NCI-H187 treated with DMSO at 0.1 percent for 48 hours (cell line): ENCODE measurements around the gene C4orf50.
"Not testable (repeated sequence)": the region's sequence is repeated elsewhere in the genome, so short reads cannot be mapped to it uniquely, and the experiment has no call there.

ENCODE experiments used
- DNase-seq: peaks from one replicate; lab custom pipeline; 2025; lab: John Stamatoyannopoulos, UW

C4orf50 gene

DNA sequence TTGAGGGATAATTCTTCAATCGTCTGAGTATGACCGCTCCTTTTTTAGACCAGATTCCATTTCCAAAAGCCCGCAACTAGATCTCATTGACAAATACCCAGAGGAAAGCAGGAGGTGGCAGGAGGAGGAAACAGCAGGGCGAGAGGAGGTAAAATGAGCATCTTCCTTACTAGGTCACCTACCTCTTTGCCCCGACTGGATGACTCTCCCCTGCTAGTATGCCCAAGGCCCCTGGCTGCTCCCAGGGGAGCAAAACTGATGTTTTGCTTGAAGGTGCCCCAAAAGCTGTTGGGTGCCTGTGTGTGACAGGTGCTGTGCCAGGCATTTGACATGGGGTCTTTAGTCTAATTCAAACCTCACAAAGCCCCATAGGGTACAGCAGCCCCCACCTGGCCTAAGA, 48.9 kb downstream of the C4orf50 start:
- no peak for DNase-seq

DNA sequence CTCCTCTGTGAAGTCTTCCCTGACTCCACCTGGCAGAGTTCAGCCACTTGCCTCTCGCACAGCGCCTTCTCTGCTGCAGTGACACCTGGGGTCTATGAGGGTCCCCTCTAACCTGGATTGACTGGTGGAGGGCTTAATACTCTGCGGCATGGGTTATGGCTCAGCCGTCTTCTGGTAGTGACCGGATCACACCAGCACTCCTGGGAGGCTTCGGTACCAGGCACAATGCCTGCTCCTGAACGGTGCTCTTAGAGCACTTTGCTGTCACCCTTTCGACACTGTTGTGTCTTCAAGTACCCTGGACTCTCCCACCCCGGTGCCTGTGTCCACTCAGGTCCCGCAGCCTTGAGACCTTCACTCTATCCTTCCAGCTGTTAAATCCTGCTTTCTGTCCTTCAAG, 50.0 kb downstream of the C4orf50 start:
- DNase-seq = no peak

DNA sequence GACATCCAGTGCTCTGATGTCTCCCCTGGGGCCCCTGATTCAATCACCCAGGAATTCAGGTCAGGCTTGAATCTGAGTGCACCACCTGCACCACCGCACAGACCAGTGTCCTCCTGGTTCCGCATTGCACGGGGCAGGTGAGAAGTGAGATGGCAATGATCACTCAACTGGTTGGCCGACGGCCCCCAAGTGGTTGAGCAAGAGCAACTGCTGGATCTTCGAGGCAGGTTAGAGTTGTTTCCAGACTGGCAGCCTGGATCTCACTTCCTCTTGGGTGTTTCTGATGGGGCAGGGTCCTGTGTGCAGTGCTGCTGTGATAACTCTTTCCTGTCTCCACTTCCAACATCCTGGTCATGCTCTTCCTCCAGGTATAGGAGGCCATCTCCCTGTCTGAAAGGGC, 50.4 kb downstream of the C4orf50 start:
- no peak for DNase-seq

DNA sequence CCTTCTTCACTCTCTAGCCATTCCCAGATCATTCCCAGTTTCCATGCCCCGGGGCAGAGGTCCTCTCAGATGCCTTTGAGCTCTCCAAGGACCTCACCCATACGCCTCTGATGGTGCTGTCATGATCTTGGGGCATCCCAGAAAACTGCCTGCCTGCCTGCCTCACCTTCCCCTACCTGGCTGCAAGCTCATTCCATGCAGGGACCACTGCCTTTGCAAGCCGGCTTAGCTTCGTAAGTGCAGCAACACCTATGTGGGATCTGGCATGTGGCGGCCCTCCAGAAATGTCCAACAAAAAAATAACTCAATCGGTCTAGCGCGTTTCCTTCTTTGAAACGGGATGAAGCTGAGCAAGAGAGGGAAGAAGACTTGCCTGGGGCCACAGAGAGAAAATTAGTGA, 53.0 kb downstream of the C4orf50 start:
- DNase-seq = no peak

DNA sequence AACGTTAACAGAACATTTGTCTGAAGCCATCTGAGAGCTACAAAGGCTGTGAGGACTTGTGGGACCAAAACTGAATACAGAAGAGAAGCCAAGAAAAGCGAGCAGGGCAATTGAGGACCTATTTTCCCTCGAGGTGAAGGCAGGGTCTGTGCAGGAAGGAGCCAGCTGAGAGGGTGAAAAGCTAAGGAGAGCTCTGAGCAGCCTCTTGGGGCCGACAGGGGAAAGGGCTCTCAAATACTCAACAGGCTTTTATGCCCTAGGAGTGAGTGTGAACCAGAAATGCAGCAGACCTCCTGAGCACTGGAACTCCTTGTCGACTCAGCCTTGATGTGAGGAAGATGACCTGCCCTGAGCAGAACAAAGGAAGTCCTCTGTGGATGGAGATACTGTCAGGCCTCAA, 54.2 kb downstream of the C4orf50 start:
- peak; percentile 35 for DNase-seq

DNA sequence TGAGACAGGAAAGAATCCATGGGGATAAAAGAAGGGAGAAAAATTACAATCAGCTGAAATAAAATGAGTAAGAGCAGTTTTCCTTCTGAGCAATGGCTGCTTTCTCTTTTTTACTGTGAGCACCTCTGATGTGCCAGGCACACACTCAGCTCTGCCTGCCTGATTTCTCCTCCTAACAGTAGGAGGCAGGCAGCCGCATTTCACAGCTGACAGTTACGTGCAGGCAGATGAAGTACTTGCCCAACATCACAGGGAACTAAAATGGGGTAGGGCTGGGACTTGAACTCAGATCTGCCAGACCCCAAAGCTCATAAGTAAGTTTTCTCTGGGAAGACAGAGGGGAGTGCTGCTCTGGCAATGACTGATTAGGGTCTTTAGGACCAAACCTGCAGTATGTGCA, 54.6 kb downstream of the C4orf50 start:
- no peak for DNase-seq

DNA sequence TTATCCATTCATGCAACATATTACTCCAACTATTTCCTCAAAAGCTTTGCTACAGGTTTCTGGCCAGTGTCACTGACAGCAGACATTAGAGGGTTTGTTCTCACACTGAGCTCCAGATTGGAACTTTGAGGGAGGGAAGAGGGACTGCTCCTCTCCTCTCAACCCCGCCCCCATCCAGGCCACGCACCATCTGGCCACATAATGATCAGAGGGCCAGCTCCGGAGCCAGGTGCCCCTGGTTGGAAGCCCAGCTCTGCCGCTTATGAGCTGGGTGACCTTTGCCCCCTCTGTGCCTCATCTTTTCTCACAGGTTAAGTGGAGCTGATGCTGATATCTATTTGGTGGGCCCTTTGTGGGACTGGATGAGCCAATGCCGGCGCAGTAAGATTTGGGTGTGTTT, 55.8 kb downstream of the C4orf50 start:
- DNase-seq = no peak

DNA sequence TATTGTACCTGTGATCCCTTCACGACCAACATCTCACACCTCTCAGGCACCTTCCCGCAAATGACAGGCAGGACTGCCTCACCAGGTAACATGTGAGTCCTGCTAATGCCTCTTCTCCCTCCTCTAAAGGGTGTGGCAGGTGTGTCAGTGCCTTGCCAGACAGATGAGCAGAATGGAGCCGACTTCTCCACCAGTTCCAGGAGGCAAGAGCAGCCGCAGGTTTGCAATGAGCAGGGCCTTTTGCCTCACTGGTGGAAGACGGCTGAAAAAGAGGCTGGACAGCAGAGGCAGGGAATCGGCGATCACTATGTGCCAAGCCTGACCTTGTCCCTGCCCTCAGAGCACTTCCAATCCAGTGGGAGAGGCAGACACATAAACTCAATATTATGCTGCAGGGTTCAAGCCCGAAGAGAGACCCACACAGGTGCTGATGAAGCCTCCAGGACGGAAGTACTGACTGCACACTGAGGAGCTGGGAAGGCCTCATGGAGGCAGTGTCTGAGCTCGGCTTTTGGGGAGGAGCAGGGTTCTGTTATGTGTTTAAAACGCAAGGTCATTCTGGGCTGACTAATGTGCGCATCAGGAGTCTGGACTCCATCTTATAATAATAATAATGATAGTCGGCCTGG, 57.9 kb downstream of the C4orf50 start:
- no peak for DNase-seq

DNA sequence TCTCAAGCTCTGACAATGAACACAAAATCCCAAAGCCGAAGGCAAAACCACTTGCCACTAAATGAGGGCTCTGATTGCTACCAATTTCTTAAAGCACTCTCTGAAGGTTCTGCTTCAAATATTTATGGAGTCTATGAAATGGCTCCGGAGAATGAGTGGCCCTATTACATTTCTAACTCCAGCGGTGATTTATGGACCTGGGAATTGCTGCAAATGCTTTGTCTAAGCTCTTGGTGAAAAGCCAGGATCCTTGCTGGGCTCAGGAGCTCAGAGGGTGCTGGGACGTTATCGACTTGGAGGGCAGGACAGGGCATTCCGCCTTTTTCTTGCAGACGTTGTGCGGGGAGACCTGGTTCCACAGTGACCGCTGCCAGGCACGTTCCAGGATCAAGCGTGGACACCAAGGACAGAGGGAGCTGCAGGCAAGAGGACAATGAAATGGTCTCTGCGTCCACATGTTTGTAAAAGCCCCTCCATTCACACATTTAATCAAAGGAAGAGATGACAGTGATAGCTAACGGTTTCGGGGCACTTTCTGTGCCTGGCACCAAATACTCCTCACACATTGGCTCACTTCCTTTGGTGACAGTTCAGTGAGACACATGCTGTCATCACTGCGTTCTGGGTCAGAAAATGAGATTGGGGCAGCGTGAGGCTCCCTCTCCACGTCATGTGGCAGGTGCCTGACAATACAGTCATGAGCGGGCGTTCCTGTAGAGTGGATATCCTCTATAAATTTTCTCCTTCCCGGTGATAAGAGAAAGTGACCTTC, 58.8 kb downstream of the C4orf50 start:
- peak; percentile 89 for DNase-seq

DNA sequence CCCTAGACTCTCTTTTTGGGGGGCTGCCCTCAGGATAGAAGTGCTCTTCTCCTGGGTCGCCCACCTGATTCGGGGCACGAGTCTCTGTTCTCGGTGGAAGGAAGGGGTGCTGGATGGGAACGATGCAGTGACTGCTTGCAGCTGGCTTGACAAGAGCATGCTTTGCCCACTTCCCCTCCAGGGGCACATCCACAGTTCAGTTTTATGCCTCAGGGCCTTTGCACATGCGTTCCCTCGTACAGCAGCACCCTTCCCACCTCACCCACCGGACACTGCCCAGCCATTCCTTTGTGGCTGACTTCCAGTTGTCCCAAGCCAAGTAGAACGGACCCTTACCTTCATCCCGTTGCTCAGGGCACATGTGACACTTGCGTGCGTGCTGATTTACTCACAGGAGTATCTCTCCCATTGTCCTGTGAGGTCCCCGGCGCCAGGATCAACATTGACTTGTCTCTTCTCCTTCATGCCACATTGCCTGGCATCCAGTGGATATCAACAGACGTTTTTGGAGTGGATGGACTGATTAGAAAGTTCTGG, 60.0 kb downstream of the C4orf50 start:
- no peak for DNase-seq

DNA sequence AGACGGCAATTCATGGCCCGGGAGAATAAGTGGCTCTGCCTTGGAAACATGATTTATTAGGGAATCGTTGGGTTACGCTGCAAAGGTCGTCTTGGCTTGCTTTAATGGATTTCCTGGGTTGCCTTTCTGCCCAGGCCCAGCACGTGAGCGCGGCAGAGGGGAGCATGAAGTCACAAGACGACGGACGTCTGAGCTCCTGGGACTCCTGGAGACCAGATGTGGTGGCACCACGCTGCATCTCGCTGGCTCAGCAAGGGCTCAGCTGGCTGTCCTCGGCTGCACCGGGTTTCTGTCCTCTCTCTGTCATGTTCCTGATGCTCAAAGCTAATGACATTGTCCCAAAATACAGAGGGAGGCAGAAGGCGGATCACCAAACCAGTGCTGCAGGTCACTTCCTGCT, 61.2 kb downstream of the C4orf50 start:
- DNase-seq = no peak

DNA sequence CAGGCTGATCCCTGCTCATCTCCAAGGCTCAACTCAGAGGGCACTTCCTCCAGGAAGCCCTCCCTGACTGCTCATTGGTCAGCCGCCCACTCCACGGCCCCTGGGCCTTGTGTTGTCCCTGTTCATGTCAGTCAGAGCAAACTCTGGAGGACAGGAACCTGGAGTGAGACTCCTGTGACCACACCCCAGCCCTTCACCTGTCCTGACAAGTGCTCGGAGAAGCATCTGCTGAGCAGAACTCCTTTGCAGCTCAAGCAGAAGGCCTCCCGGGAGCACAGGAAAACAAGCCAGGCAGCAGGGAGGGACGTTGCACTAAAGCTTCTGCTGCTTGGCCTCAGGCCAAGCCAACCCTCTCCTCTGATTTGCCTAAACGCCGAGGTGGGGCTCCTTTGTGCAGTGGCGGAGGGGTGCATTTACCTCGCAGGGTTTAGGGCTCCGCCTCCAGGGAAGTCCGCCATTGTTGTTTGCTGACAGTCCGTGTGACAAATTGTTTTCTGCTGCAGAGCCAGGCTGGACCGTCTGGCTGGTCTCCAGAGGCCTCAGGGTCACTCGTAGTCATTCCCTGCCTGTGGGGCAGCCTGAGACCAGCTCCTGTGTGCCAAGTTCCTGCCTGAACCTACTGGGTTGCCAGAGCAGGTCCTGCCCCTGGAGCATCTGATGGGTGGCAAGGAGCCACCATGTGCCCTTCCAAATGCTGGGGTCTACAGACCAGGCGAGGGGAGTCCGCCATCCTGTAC, 61.8 kb downstream of the C4orf50 start:
- DNase-seq = peak; percentile 99

DNA sequence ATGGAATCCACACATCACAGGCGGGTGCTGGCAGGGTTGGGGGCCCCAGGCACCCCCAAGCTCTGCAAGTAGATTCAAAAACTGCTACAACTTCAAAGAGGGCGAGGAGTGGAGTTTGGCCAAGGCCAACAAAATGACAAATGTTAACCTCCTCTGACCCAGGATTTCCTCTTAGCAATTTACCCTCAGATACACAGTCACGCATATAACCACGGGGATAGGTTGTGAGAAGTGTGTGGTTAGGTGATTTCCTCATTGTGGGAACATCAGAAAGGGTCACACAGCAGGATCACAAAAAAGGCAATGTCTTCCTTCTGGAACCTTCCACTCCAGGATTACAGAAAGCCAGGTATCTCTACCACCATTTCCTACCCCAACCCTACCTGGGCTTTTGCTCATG, 62.4 kb downstream of the C4orf50 start:
- no peak for DNase-seq

DNA sequence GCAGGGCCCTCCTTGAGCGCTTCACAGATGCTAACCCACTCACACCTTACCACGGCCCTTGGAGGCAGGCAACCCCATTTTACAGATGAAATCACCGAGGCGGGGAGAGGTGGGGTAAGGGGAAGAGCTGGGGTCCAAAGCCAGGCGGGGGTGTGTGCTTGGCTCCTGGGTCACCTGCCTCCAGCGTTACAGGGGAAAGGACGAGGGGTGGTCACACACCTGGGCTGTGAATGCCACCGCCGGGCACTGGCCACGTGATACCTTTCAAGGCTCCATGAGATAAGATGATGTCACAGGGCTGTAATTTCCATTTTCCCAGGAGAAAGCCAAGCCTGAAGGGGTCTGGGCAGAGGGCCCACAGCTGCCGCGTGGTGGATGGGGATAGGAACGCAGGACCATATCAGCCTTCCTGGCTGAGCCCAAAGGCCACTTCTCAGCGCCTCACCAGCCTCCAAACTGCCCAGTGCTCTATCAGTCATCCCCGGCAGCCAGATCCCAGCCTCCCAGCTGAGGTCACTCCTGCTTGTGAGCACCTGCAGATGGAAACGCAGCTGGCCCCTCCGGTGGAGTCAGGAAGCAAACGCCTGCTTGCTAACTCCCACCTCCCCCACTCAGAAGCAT, 62.9 kb downstream of the C4orf50 start:
- DNase-seq = no peak

DNA sequence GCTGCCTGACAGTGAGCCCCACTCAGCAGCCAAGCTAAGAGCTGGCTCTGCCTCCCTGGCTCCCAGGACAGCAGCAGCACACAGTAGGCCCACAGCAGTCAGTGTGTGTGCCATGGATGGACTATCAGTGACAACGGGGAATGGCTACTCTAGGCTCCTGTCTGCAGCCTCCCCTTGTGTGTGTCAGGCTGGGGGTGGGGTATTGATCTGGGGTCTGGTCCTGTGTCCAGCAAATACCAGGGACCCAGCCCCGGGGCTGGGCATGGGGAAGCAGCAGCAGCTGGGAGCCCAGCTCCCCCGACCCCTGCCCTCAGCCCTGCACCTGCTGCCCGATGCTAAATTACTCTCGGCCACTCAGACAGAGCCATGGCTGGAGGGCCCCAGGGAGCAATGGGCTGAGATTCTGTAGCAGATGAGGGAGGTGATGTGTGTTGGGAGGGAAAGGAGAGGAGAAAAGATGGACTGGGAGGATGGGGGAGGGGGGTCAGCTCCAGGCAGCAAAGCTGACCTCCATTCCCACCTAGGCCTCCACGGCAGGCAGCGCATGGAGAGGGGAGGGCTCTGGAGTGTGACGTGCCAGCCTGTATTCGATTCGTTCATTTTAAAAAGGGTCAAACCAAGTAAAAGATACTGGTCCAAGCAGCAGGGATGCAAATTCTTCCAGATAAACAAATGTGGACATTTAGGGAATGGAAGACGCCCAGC, 64.0 kb downstream of the C4orf50 start:
- no peak for DNase-seq

DNA sequence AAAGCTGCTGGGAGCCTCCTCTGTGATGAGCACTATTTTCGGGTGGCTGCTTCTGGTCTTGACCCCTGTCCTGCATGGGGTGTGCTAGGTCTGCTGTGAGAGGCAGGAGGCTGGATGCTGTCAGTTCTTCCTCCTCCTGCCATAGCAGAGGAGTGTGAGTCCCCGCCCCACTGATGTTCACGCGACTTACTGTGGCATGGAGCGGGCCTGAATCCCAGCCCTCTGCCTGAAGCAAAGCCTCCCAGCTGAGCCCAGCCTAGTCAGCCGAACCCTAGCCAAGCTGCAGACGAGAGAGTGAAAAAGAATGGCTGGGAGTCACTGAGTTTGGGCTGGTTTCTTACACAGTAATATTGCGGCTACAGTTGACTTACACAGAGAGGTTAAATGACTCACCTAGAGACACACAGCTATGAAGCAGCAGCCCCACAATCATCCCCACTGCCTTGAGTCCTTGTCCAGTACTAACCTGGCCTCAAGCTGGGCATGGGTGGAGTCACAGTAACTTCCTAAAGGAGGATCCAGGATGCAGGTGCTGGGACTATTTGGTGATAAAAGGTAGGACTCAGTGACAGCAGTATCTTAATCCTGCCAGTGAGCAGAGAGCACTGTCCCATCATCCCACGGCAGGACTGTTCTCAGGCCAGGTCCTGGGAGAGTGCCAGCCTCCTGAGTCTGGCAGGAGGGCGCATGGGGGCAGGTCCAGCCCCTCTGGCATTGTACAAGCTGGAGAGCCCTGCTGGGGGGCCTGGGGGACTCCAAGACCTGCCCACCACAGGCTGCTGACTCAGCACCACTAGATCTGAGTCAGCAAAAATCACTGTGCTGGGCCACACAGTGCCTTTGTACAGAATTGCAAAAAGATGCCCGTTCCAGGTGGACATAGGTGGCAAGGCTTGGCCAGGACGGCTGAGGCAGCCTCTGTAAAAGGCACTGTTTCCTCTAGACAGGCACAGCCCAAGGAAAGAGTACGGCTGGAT, 65.0 kb downstream of the C4orf50 start:
- no peak for DNase-seq

DNA sequence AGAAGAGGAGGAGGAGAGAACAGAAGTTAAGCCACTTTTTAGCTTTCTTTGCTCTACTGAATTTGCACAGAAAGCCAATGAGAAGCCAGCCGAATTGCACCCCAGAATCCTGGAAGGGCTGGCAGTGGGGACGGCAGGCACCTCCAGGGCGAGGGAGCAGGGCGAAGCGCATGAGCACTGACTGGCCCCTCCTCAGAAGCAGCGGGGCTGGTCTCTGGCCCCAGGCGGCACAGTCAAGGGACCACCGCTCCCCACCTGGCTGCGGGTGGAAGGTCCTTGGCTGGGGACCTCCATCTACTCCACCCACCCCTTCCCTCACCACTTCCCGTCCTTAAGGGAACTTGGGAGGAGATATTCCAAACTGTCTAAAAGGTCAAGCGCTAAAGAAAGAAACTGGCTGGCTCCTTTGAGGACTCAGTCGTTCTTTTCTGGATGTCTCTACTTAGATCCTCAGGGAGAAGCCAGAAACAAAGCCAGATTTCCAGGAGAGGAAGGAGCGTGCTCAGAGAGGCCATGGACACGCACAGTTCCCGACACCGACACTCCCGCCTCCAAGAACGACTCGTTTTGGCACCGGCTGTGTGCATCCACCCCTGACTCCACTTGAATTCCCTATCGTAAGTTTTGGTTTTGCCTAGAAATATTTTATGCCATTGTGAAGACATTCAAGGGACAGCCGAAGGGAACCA, 65.8 kb downstream of the C4orf50 start:
- no peak for DNase-seq

DNA sequence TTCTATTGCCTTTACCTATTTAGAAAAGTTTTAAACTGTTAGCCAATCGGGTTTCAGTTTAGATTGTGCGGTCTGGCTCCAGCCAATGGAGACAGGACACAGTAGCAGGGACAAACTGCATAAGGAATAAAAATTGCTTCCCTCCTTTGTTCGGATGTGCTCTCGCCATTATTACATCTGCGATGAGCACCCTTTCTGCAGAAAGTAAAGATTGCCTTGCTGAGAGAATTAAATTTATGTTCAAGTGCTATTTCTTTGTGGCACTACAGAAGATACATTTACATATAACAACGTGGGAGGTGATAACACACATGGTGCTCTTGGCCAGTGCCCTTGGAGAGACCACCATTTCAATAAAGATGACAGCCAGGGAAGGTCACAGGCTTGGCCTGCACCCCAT, 71.6 kb downstream of the C4orf50 start:
- not testable (repeated sequence) for DNase-seq

DNA sequence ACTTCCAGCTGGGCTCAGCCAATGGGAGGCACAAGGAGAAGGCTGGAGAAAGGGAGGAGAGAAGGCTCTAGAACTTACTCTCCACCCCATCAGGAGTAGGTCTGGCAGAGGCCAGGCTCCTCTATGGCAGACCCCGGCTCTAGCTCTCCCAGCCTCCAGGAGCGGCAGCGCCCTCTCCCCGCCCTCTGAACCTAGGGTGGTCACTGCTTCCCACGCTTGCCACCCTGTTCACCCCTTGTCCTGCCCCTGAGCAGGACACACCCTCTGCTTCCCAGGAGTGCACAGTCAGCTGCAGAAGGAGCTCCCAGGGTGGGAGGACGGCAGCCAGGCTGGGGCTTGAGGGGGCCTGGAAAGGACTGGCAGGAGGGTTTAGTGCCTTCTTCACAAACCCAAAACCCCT, 72.3 kb downstream of the C4orf50 start:
- no peak for DNase-seq

DNA sequence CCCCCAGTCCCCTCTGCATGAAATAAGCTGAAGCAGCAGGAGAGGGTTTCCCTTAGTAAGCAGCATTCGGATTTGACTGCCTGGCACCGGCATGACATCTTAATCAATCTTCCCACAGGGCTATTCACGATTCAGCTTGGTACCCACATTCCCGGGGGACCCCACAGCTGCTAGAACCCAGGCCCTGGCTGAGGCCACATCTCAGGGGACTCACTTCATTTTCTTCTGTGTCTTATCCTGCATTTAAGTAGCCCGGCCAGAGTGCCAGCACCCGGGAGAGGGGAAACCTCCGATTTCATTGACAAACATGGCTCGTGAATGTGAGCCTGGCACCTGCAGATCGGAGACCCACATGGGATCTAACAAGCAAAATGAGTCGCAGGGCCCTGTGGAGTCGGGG, 73.1 kb downstream of the C4orf50 start:
- no peak for DNase-seq
